CD8-positive, alpha-beta memory T cell (primary cell): Measurements from ENCODE around the gene AHR. TPM values are rescaled to one million over a fixed set of nuclear protein-coding genes. Genes with fewer than 3 reads are reported as not detected.

Source experiments
- CTCF ChIA-PET: fragments of 350-600 bp; sonication (Branson Sonifier 250); formaldehyde crosslinking; loops from one replicate; lab custom pipeline; 2021; ENCODE audit warnings: antibody characterized with exemption; lab: Charles Lee
- POLR2A ChIA-PET: fragments of 350-600 bp; sonication (Branson Sonifier 250); formaldehyde crosslinking; loops from one replicate; lab custom pipeline; 2021; ENCODE audit warnings: antibody characterized with exemption; lab: Charles Lee
- DNase-seq, 5 donors: peaks; one replicate each; pipeline versions ENCODE4 v3.0.0 to v3.0.0-alpha.2; 2020 to 2022; ENCODE audit warnings: mixed read lengths in 1 of 5
- H3K27ac ChIP-seq: one replicate; pipeline ENCODE4 v1.7.0; 2013; ENCODE audit warnings: low read depth, mild to moderate bottlenecking, low read length, moderate library complexity
- H3K27me3 ChIP-seq: 2 replicates; pipeline ENCODE4 v1.7.0; 2013; ENCODE audit warnings: low read length, mild to moderate bottlenecking; ENCODE audit not compliant: insufficient read depth, poor library complexity, severe bottlenecking
- H3K36me3 ChIP-seq: 2 replicates; pipeline ENCODE4 v1.7.0; 2013; ENCODE audit warnings: mild to moderate bottlenecking, low read length, moderate library complexity; ENCODE audit not compliant: insufficient read depth
- H3K4me1 ChIP-seq: 2 replicates; pipeline ENCODE4 v1.7.0; 2013; ENCODE audit warnings: mild to moderate bottlenecking, low read length, moderate library complexity; ENCODE audit not compliant: insufficient read depth
- H3K4me3 ChIP-seq: 2 replicates; pipeline ENCODE4 v1.7.0; 2013; ENCODE audit warnings: mild to moderate bottlenecking, low read length
- H3K9me3 ChIP-seq: 2 replicates; pipeline ENCODE4 v1.7.0; 2013; ENCODE audit warnings: mild to moderate bottlenecking, low read length
- H3K27ac Mint-ChIP-seq, 8 donors: one replicate each; pipeline ENCODE4 v1.8.0; 2020 to 2021; ENCODE audit warnings: mixed read lengths in 8 of 8, mild to moderate bottlenecking in 6 of 8, inconsistent platforms in 3 of 8, moderate library complexity in 3 of 8
- H3K27me3 Mint-ChIP-seq, 2 donors: one replicate each; pipeline ENCODE4 v1.8.0; 2020 to 2021; ENCODE audit warnings: mixed read lengths in 2 of 2, mild to moderate bottlenecking in 1 of 2, moderate library complexity in 1 of 2
- H3K36me3 Mint-ChIP-seq, 3 donors: one replicate each; pipeline ENCODE4 v1.8.0; 2020 to 2021; ENCODE audit warnings: mixed read lengths in 3 of 3, inconsistent platforms in 1 of 3, mild to moderate bottlenecking in 1 of 3
- H3K4me1 Mint-ChIP-seq, 3 donors: one replicate each; pipeline ENCODE4 v1.8.0; 2020 to 2021; ENCODE audit warnings: mixed read lengths in 3 of 3, inconsistent platforms in 1 of 3, mild to moderate bottlenecking in 1 of 3
- H3K4me3 Mint-ChIP-seq, 7 donors: one replicate each; pipeline ENCODE4 v1.8.0; 2020 to 2021; ENCODE audit warnings: mixed read lengths in 7 of 7, mild to moderate bottlenecking in 6 of 7, moderate library complexity in 4 of 7, inconsistent platforms in 2 of 7
- H3K9me3 Mint-ChIP-seq, 5 donors: one replicate each; pipeline ENCODE4 v1.8.0; 2020 to 2022; ENCODE audit warnings: mixed read lengths in 5 of 5, mild to moderate bottlenecking in 3 of 5, moderate library complexity in 2 of 5, inconsistent platforms in 1 of 5
- polyA plus RNA-seq: library from polyadenylated mRNA; unstranded; fragments of 300-500 nt; fragmentation: Illumina TruSeq; gene quantifications from one replicate; pipeline ENCODE4 v1.2.3, GENCODE V29; 2021
- total RNA-seq, 2 experiments: library from RNA; stranded (reverse); gene quantifications; one replicate each; pipeline ENCODE4 v1.2.3, GENCODE V29; 2021

Gene AHR
- total RNA-seq (10 to 100 TPM; 48.9 to 54.6 TPM), polyA plus RNA-seq (7.3 TPM)

DNA sequence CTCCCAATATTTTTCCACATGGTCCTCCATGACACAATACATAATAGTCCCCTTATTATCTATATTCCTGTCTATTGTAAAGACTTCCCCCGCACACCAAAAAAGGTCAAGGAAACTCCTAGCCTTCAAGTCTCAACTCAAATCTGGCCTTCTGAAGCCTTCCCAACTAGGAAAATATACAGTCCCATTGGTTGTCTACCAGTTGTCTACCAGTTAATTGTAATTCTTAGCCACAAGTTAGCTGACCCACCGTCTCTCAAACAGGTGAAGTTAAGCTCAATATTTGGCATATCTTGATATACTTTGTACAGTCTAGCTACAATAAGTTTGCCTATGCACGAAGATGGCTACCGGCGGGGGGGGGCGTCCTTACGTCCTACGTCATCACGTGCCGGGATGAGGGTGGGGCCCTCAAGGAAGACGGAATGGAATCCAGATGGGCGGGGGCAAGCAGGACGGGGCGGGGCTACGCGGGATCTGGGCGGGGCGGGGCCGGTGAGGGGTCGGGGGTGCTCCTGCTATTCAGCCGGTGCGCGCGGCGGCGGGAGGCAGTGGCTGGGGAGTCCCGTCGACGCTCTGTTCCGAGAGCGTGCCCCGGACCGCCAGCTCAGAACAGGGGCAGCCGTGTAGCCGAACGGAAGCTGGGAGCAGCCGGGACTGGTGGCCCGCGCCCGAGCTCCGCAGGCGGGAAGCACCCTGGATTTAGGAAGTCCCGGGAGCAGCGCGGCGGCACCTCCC, at the start of gene AHR:
Gene AHR (plus strand): TSS at position 551 of the 738 bp plus-strand sequence. CDS start 613 bp downstream, outside the sequence.
- DNase-seq: peak; percentile 78 to 92 (median 83)
- Mint-ChIP-seq H3K9me3 (peaks cover 0 to 1% (median 0%) of the 10 kb centered on the region in 5 donors), H3K27me3 (no peaks in the 10 kb centered on the region), H3K36me3 (peaks cover 0 to 8% (median 2%) of the 10 kb centered on the region in 3 donors), H3K4me1 (peaks cover 28 to 49% (median 39%) of the 10 kb centered on the region in 3 donors), H3K27ac (peak within 1 kb of the TSS; percentile 83 to 99 (median 92)), H3K4me3 (peak within 1 kb of the TSS; percentile 90 to 98 (median 91))
- CTCF ChIA-PET: interaction anchor here (1.0 to 1.7 kb wide), 3 partner anchors 11 to 315 kb away, joined by 4 read pairs; no protein-coding TSS in a partner anchor
- Histone ChIP-seq H3K36me3 (no peaks in the 10 kb centered on the region), H3K27ac (peak within 1 kb of the TSS; percentile 75), H3K4me3 (peak within 1 kb of the TSS; percentile 75), H3K27me3 (no peaks in the 10 kb centered on the region), H3K9me3 (no peaks in the 10 kb centered on the region), H3K4me1 (peaks cover 23% of the 10 kb centered on the region)
- POLR2A ChIA-PET: interaction anchor here (0.6 to 1.7 kb wide), 6 partner anchors 11 to 653 kb away, joined by 3 to 6 read pairs (median 4); partner anchors contain the start of gene ANKMY2

DNA sequence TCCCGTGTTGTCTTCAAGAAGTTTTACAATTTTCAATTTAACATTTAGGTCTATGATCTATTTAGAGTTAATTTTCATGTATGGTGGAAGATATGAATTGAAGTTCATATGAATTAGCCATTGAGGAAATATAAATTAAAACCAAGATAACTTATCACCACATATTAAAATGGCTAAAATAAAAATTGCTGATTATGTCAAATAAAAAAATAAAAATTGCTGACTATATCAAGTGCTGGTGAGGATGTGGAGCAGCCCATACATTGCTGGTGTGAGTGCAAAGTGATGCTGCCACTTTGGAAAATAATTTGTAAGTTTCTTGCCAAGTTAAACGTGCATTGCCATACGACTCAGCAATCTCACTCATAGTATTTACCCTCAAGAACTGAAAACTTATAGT, 44.6 kb upstream of the AHR start:
- no peaks in the 10 kb centered on the region for H3K27me3 ChIP-seq
- H3K27ac Mint-ChIP-seq: no peak overlapping the region
- H3K4me1 ChIP-seq: no peaks in the 10 kb centered on the region
- H3K4me3 Mint-ChIP-seq: no peak overlapping the region
- CTCF ChIA-PET: no interaction called here
- peaks cover 0 to 13% (median 2%) of the 10 kb centered on the region in 3 donors for H3K36me3 Mint-ChIP-seq
- POLR2A ChIA-PET: no interaction called here
- no peak overlapping the region for H3K4me3 ChIP-seq
- H3K9me3 ChIP-seq: no peaks in the 10 kb centered on the region
- peaks cover 0 to 2% of the 10 kb centered on the region in 2 donors for H3K27me3 Mint-ChIP-seq
- peaks cover 0 to 9% (median 4%) of the 10 kb centered on the region in 3 donors for H3K4me1 Mint-ChIP-seq
- no peak for DNase-seq
- H3K36me3 ChIP-seq: no peaks in the 10 kb centered on the region
- H3K9me3 Mint-ChIP-seq: peaks cover 0 to 4% (median 3%) of the 10 kb centered on the region in 5 donors
- no peak overlapping the region for H3K27ac ChIP-seq

DNA sequence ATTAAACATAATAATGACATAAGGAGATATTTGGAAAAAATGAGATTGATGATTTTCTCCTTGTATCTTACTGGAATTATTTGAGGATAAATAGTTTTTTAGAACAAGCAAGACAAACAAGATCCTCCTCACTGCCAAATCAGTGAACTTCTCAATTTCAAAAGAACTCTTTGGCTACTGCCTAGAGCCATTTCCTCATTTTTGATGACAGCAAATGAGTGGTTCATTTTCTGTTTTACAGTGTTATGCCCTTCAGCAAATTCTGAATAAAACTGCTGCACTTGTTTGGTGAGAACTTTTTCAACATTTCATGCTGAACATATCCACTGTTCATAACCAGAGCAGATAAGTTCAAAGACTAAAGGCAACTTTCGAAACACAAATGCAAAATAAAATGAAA, 42.5 kb upstream of the AHR start:
- no peaks in the 10 kb centered on the region for H3K36me3 ChIP-seq
- H3K9me3 ChIP-seq: no peaks in the 10 kb centered on the region
- Mint-ChIP-seq H3K27me3 (peaks cover 0 to 2% of the 10 kb centered on the region in 2 donors), H3K4me1 (peaks cover 3 to 5% (median 4%) of the 10 kb centered on the region in 3 donors), H3K36me3 (peaks cover 0 to 13% (median 2%) of the 10 kb centered on the region in 3 donors), H3K9me3 (peaks cover 0 to 4% (median 3%) of the 10 kb centered on the region in 5 donors), H3K27ac (no peak overlapping the region), H3K4me3 (no peak overlapping the region)
- H3K27ac ChIP-seq: no peak overlapping the region
- ChIA-PET POLR2A (no interaction called here), CTCF (no interaction called here)
- DNase-seq: no peak
- no peaks in the 10 kb centered on the region for H3K4me1 ChIP-seq
- H3K4me3 ChIP-seq: no peak overlapping the region
- H3K27me3 ChIP-seq: no peaks in the 10 kb centered on the region

DNA sequence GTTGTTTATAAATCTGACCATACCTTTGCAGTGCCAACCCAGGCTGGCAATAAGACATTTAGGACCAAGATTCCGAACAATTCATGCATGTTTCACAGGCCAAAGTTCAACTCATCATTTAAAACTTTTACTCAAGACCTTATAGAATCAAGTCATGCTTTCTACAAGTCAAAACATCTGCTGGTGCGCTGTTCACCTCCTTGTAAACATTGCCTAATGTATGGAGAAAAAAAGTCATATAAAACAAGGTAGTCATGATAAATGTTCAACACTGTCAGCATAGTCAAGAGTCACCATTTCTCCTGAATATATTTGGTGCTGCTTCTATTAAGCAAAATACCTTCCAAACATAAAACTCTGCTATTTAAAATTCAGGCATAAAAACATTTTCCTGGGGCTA, 42.1 kb upstream of the AHR start:
- H3K36me3 ChIP-seq: no peaks in the 10 kb centered on the region
- no peaks in the 10 kb centered on the region for H3K4me1 ChIP-seq
- CTCF ChIA-PET: no interaction called here
- H3K27me3 ChIP-seq: no peaks in the 10 kb centered on the region
- Mint-ChIP-seq H3K4me3 (no peak overlapping the region), H3K9me3 (peaks cover 0 to 4% (median 0%) of the 10 kb centered on the region in 5 donors), H3K4me1 (peaks cover 6 to 9% (median 9%) of the 10 kb centered on the region in 3 donors), H3K27ac (no peak overlapping the region), H3K36me3 (peaks cover 0 to 13% (median 2%) of the 10 kb centered on the region in 3 donors), H3K27me3 (peaks cover 0 to 2% of the 10 kb centered on the region in 2 donors)
- no peak overlapping the region for H3K4me3 ChIP-seq
- no peak overlapping the region for H3K27ac ChIP-seq
- no peak for DNase-seq
- no peaks in the 10 kb centered on the region for H3K9me3 ChIP-seq
- POLR2A ChIA-PET: no interaction called here

DNA sequence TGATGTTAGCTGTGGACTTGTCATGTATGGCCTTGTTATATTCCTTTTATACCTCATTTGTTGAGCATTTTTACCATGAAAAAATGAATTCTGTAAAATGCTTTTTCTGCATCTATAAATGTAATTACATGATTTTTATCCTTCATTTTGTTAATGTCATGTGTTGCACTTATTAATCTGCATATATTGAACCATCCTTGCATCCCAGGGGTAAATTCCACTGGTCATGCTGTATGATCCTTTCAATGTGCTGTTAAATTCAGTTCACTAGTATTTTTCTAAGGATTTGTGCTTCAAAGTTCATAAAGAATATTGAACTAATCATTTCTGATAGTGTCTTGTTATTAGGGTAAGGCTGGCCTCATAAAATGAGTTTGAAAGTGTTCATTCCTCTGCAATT, 31.9 kb upstream of the AHR start:
- H3K4me1 Mint-ChIP-seq: peaks cover under 1 to 9% (median 7%) of the 10 kb centered on the region in 3 donors
- Histone ChIP-seq H3K9me3 (peaks cover 14% of the 10 kb centered on the region), H3K27me3 (no peaks in the 10 kb centered on the region), H3K27ac (no peak overlapping the region), H3K36me3 (no peaks in the 10 kb centered on the region), H3K4me3 (no peak overlapping the region), H3K4me1 (no peaks in the 10 kb centered on the region)
- ChIA-PET CTCF (no interaction called here), POLR2A (interaction anchor here (1.1 kb wide), 1 partner anchor 31 kb away, joined by 3 read pairs; no protein-coding TSS in a partner anchor)
- H3K27me3 Mint-ChIP-seq: no peaks in the 10 kb centered on the region
- no peak overlapping the region for H3K4me3 Mint-ChIP-seq
- no peak overlapping the region for H3K27ac Mint-ChIP-seq
- peaks cover 7 to 36% (median 8%) of the 10 kb centered on the region in 3 donors for H3K36me3 Mint-ChIP-seq
- H3K9me3 Mint-ChIP-seq: peaks cover 36 to 55% (median 45%) of the 10 kb centered on the region in 5 donors
- DNase-seq: no peak

DNA sequence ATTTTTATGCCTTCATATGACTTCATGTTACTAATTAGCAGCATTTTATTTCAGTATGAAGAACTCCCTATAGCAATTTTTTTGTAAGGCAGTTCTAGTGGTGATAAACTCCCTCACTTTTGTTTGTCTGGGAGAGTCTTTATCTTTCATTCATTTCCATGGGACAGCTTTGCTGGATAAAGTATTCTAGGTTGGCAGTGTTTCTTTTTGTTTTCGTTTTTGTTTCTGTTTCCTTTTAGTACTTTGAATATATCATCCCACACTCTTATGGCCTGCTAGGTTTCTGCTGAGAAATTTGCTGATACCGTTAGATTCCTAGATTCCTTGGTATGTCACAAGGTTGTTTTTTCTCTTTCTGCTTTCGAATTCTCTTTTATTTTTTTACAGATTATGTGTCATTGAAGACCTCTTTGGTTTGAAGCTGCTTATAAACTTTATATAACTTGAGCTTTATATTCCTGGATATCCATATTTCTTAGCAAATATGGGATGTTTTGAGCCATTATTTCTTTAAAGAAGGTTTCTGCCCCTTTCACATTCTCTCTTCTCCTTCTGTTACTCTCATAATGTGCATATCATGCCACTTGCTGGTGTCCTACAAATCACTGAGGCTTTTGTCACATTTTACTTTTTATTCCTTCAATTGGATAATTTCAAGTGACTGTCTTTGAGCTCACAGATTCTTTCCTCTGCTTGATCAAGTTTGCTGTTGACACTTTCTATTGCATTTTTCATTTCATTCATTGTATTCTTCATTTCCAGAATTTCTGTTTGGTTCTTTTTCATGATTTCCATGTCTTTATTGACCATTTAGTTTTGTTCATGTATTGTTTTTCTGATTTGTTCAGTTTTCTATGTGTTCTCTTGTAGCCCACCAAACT, 28.9 kb upstream of the AHR start:
- no peaks in the 10 kb centered on the region for H3K27me3 Mint-ChIP-seq
- no peak overlapping the region for H3K4me3 ChIP-seq
- DNase-seq: no peak
- POLR2A ChIA-PET: no interaction called here
- H3K36me3 Mint-ChIP-seq: peaks cover 7 to 48% (median 10%) of the 10 kb centered on the region in 3 donors
- H3K4me3 Mint-ChIP-seq: no peak overlapping the region
- H3K27me3 ChIP-seq: no peaks in the 10 kb centered on the region
- peaks cover 6 to 8% (median 7%) of the 10 kb centered on the region in 3 donors for H3K4me1 Mint-ChIP-seq
- peaks cover 14% of the 10 kb centered on the region for H3K9me3 ChIP-seq
- H3K27ac Mint-ChIP-seq: no peak overlapping the region
- H3K4me1 ChIP-seq: peaks cover under 1% of the 10 kb centered on the region
- CTCF ChIA-PET: no interaction called here
- H3K27ac ChIP-seq: no peak overlapping the region
- H3K9me3 Mint-ChIP-seq: peaks cover 41 to 61% (median 53%) of the 10 kb centered on the region in 5 donors
- H3K36me3 ChIP-seq: no peaks in the 10 kb centered on the region

DNA sequence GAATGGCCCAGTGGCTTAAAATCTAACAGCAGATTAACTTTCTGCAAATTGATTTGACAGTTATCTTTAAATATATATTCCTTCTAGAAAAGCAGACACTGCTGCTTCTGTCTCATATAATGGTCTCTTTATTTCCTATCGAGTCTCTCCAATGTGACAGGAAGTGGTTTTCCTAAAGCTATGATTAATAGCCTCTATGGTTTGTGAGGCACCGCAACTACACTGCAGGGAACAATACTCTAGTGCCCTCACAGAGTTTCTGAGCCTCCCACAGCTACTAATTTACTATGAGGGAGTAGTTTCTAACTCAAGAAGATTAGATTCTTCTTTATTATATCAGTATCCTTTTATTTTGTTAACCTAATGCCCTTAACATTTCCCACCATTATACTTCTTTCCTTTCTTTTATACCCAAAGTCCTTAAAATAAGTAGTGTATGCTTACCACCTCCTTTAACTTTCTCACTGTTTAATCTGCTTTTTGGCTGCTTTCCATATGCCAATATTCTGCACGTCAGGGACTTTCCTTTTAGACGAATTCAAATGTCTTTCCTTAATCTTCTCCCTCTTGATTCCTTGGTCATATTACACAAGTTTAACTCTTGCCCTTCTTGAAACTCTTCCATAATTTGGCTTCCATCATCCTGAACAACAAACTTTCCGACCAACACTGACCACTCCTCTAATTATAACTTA, 23.8 kb upstream of the AHR start:
- peaks cover 0 to 1% of the 10 kb centered on the region in 2 donors for H3K27me3 Mint-ChIP-seq
- H3K4me1 Mint-ChIP-seq: peaks cover 14 to 18% (median 18%) of the 10 kb centered on the region in 3 donors
- Histone ChIP-seq H3K27me3 (no peaks in the 10 kb centered on the region), H3K36me3 (no peaks in the 10 kb centered on the region), H3K27ac (no peak overlapping the region), H3K4me1 (peaks cover 5% of the 10 kb centered on the region), H3K9me3 (peaks cover 10% of the 10 kb centered on the region), H3K4me3 (no peak overlapping the region)
- DNase-seq: no peak
- ChIA-PET POLR2A (no interaction called here), CTCF (interaction anchor here (1.2 to 2.0 kb wide), 2 partner anchors 13 to 28 kb away, joined by 3 to 4 read pairs; no protein-coding TSS in a partner anchor)
- peaks cover 3 to 21% (median 18%) of the 10 kb centered on the region in 5 donors for H3K9me3 Mint-ChIP-seq
- H3K36me3 Mint-ChIP-seq: peaks cover 4 to 13% (median 6%) of the 10 kb centered on the region in 3 donors
- H3K4me3 Mint-ChIP-seq: peak overlapping the region in 1 of 7 donors; percentile 9
- no peak overlapping the region for H3K27ac Mint-ChIP-seq
